ENCODE data around the gene PPM1E.

DNA sequence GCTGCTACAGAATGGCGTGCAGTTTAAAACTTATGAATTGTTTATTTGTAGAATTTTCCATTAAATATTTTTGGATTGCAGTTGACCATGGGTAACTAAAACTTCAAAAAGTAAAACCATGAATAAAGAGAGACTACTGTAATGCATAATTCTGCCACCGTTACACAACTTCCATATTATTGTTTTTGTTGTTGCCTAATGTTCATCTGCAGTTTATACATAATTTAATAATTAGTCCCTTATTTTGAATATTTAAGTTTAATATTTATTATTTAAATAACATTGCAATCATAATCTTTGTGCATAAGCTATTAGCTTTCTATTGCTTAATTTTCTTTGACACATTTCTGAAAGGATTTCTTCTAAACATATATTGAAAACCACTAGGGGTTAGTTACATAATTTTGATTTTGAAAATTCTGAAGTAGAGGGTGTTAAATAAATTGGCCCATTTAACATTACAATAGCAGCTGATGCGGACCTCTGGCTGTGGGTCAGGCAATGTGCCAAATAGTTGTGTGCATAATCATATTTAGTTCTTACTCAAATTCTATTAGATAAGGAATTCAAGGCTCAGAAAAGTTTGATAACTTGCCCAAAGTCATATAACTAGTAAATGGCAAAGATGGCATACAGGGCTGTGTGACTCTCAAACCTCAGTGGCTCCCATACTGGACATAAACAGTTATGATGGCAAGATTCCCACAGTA is 31.1 kb downstream of the PPM1E start:
- TF ChIP-seq, protein P1, sequence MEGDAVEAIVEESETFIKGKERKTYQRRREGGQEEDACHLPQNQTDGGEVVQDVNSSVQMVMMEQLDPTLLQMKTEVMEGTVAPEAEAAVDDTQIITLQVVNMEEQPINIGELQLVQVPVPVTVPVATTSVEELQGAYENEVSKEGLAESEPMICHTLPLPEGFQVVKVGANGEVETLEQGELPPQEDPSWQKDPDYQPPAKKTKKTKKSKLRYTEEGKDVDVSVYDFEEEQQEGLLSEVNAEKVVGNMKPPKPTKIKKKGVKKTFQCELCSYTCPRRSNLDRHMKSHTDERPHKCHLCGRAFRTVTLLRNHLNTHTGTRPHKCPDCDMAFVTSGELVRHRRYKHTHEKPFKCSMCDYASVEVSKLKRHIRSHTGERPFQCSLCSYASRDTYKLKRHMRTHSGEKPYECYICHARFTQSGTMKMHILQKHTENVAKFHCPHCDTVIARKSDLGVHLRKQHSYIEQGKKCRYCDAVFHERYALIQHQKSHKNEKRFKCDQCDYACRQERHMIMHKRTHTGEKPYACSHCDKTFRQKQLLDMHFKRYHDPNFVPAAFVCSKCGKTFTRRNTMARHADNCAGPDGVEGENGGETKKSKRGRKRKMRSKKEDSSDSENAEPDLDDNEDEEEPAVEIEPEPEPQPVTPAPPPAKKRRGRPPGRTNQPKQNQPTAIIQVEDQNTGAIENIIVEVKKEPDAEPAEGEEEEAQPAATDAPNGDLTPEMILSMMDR (IDR thresholded peaks at IDR 0.05) = no peak
- no peak for TF ChIP-seq POLR2A (IDR thresholded peaks at IDR 0.05; ENCODE audit: low read depth)

All from esophagus muscularis mucosa (tissue), 3 donors.